ENCODE results near the gene FBXO15.

- TF ChIP-seq CTCF (IDR thresholded peaks at IDR 0.05; ENCODE audit: poor library complexity, severe bottlenecking) (no peak), SMC3 (conservative IDR thresholded peaks at IDR 0.05; ENCODE audit: poor library complexity) (no peak), EZH2 (IDR thresholded peaks at IDR 0.05; ENCODE audit: borderline replicate concordance, insufficient read depth, low read length, poor library complexity, severe bottlenecking) (no peak)
Observed at GRCh38 chr18:74141667-74142066, 6.0 kb downstream of the FBXO15 start.

All from neural cell (in vitro differentiated cells).